Islet of Langerhans (tissue), 1 donor: ENCODE measurements around the gene MXRA8.

Experiments used
- FAIRE-seq: peaks from one replicate; lab custom pipeline; 2011; peaks lifted over from hg19 to GRCh38; lab: Jason Lieb, UNC

MXRA8 gene

GRCh38 chr1:1366699-1367066, 8.3 kb upstream of the MXRA8 start:
- no peak for FAIRE-seq

GRCh38 chr1:1365875-1366698, 7.7 kb upstream of the MXRA8 start:
- FAIRE-seq, result no peak

GRCh38 chr1:1364266-1364665, 5.9 kb upstream of the MXRA8 start:
- FAIRE-seq, result no peak

GRCh38 chr1:1361982-1362423, 3.6 kb upstream of the MXRA8 start:
- no peak for FAIRE-seq

GRCh38 chr1:1361233-1361981, 3.1 kb upstream of the MXRA8 start:
- FAIRE-seq, result no peak

GRCh38 chr1:1360506-1361169, 2.3 kb upstream of the MXRA8 start:
- no peak for FAIRE-seq

GRCh38 chr1:1359664-1360468, 1.5 kb upstream of the MXRA8 start:
- no peak for FAIRE-seq

- no peak for FAIRE-seq
Measured at GRCh38 chr1:1359308-1359663, 931 bp upstream of the MXRA8 start.

GRCh38 chr1:1357871-1358432, 403 bp downstream of the MXRA8 start:
- FAIRE-seq, result no peak

GRCh38 chr1:1356796-1357401, 1.5 kb downstream of the MXRA8 start:
- no peak for FAIRE-seq

- FAIRE-seq, result no peak
Measured at GRCh38 chr1:1356166-1356795, 2.1 kb downstream of the MXRA8 start.

- FAIRE-seq, result no peak
Measured at GRCh38 chr1:1355416-1355815, 2.9 kb downstream of the MXRA8 start.

GRCh38 chr1:1354271-1355247, 3.8 kb downstream of the MXRA8 start:
- no peak for FAIRE-seq

- no peak for FAIRE-seq
Measured at GRCh38 chr1:1353389-1354151, 4.8 kb downstream of the MXRA8 start.

GRCh38 chr1:1352786-1353388, 5.5 kb downstream of the MXRA8 start:
- no peak for FAIRE-seq

- FAIRE-seq, result no peak
Measured at GRCh38 chr1:1351511-1352427, 6.6 kb downstream of the MXRA8 start.

GRCh38 chr1:1349256-1350012, 8.9 kb downstream of the MXRA8 start, which contains the start of gene DVL1:
DVL1 (minus strand) TSS chr1:1349418; CDS start chr1:1349065, 353 bp downstream.
- no peak for FAIRE-seq
